GM12801 (cell line): Measurements from ENCODE around the gene CEP128.

Experiments used
- TF ChIP-seq, protein P1 (sequence below): IDR thresholded peaks from one replicate; pipeline ENCODE4 v1.5.1; 2011; ENCODE audit warnings: control low read depth; ENCODE audit not compliant: insufficient read length; ENCODE audit errors: extremely low read depth

The CEP128 gene

DNA sequence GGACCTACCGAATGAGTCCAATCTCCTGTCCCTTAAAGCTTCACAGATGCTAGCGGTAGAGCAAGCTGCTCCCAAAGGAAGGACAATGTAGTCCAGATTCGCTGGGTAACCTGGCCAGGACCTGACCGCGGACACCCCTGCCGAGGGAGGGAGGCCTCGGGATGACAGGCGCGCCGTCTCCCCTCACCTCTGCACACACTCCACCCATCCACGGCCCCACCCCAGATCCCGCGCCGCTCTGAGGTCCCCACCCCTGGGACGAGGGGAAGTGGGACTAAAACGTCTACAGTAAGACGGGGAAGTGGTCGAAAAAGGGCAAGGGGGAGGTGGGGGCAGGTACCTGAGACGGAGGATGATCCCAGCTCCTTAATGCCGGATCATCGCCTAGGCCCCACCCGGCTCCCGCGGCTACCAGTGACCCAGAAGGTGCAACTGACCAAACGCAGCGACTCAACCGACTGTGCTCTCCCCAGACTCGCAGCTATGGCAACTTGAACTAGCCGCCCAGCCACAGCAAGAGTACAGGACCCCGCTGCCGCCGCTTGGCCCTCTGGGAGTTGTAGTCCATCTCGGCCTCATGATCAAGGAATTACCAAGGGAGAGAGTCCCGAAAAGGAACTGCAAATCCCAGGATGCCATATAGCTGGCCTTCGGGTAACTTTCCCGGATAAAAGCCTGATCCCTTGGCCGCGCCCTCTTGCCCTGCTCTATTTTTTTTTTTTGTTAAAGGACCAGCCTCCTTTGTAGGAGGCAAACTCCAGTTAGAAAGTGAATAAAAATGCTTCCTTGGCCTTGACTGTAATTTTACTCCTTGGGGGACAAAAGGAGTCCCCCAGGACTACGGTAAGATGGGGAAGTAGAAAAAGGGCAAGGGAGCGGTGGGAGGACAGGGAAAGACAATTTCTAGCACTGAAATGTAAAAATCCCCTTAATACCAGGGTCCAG is at the start of gene CEP128:
Gene CEP128 (minus strand): TSS at position 498 of the 945 bp plus-strand sequence.
- TF ChIP-seq, protein P1, sequence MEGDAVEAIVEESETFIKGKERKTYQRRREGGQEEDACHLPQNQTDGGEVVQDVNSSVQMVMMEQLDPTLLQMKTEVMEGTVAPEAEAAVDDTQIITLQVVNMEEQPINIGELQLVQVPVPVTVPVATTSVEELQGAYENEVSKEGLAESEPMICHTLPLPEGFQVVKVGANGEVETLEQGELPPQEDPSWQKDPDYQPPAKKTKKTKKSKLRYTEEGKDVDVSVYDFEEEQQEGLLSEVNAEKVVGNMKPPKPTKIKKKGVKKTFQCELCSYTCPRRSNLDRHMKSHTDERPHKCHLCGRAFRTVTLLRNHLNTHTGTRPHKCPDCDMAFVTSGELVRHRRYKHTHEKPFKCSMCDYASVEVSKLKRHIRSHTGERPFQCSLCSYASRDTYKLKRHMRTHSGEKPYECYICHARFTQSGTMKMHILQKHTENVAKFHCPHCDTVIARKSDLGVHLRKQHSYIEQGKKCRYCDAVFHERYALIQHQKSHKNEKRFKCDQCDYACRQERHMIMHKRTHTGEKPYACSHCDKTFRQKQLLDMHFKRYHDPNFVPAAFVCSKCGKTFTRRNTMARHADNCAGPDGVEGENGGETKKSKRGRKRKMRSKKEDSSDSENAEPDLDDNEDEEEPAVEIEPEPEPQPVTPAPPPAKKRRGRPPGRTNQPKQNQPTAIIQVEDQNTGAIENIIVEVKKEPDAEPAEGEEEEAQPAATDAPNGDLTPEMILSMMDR: no peak

DNA sequence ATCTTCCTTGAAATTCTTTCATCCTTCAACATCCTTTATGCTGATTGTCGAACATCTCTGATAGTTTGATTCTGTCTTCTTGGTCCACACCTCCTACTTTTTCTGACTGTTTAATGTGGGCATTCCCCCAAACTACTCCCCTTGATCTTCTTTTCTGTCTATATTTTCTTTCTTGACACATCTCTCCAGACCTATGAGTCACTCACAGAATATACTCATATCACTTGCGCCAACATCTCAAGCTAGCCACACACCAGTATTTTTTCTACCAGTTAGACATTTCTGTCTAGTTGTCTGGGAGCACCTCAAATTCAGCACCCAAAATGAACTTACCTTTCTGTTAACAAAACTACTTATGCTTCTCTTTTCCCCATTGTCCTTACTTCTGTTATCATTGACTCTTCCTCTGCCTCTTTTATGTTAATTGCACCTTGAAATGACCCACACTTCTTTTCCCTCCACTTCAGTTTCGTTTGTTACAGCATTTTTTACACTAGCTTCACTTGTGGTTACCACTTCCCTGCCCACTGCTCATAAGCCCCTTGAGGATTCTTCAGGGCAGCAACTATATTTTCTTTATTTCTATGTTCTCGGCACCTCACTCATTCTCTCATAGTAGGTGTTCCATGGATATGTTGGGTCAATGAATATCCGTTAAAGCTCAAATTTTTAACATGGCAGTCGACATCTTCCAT is 47.3 kb upstream of the CEP128 start:
- TF ChIP-seq, protein P1: no peak

DNA sequence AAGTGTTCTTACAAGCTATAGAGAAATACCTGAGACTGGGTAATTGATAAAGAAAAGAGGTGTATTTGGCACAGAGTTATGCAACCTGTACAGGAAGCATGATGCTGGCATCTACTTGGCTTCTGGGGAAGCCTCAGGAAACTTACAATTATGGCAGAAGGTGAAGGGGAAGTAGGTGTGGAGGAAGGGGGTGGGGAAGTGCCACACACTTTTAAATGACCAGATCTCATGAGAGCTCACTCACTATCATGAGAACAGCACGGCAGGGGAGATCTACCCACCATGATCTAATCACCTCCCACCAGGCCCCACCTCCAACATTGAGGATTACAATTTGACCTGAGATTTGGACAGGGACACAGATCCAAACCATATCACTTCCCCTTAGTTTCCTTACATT is 46.7 kb upstream of the CEP128 start:
- TF ChIP-seq, protein P1: no peak

DNA sequence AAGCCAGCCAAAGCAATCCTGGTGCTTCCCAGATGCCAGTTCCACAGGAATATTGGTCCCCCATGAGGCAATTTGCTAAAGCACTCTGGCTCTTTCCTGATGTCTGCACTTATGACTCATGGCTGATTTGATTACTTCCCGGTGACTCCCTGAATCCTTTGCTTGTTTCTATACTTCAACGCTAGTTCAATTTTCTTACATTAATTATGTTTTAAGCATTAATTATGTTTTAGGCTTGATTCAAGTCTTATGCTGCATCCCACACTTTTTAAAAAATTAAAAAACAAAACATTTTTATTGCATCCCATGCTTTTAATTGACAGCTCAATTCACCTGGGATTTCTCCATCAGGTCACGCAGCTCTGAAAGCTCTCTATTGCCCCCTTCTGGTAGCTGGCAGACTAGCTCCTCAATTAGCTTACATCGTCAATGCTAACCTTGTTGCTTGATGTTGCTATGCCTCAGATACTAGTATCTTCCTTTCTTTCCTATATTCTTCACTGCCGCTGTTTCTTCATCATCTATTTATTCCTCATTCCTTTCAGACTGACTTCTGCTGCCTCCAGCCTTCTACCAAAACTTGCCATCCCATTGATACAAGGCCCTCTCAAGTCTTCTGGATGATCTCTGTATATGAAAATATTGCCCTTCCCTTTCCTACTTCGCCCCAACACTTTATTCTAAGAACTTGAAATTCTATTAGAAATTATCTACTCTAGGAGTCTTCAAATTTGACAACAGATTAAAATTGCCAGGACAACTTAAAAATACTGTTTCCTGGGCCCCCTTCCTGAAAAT is 45.9 kb upstream of the CEP128 start:
- TF ChIP-seq, protein P1: peak; percentile 85

DNA sequence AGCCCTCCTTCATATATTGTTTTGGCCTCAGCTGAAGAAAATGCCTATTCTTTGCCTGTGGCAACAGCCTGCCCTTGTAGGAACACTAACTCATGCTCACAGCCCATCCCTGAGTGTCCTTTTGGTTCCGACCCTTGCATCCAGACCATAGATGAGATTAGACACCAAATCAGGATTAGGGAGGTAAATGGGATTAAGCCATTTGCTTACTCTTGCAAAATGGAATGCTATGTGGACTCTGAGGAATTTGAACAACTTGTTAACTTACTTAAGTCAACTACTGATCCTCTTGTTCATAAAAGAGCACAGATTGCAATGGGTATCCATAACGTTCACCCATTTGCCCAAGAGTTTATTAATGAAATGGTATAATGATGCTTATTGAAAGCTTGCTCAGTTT is 41.2 kb upstream of the CEP128 start:
- TF ChIP-seq, protein P1: no peak

DNA sequence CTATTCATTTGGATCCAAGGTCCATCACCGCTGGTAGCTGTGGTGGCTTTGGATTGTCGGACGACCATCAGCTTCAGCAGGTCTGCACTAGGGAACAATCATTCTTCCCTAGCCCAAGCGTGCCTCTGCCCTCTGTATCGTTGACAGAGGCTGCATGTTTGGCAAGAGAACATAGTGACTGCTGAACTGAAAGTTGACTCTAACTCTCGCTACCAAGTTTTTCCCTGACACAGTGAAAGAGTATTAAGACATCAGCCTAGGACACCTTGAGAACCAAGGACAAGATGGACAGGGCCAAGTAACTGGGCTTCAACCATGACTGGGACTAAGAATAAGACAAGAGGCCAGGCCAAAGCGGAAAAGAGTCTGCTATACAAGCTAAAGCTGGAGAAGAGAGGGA is 40.1 kb upstream of the CEP128 start:
- TF ChIP-seq, protein P1: no peak

DNA sequence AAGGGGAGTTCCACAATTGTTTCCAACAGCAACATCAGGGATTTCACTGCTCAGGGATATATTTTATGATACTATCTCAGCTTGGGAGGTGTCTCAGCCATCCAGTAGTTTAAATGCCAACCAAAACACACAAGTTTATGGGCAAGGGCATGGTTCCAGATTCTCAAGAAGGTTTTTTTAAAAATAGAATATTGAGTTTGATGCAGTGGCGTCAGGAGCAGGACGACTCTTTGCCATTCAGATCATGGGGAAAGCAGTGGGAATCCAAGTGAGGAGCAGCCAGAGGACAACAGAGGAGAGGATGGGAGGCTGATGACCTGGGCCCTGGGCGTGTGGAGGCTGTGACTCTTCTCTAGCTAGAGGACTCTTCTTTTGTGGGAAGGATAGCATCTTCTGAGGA is 39.6 kb upstream of the CEP128 start:
- TF ChIP-seq, protein P1: no peak
